DND-41 (cell line): ENCODE data around the gene DEK.

Experiments used
- ATAC-seq: fragments of 200-7000 bp; cut with Tn5 transposase; 3 replicates; pipeline ENCODE4 v1.9.1; 2021; ENCODE audit warnings: low read depth; ENCODE audit not compliant: insufficient read depth
- DNase-seq: peaks from one replicate; pipeline ENCODE4 v3.0.0-alpha.2; 2020
- H2AFZ ChIP-seq: 2 replicates; pipeline ENCODE4 v1.6.0; 2012; ENCODE audit warnings: low read depth, low read length
- H3K27ac ChIP-seq: 2 replicates; pipeline ENCODE4 v1.5.1; 2012; ENCODE audit warnings: low read length, inconsistent platforms
- H3K27me3 ChIP-seq: fragments of 200-600 bp; sonication (generic); 2 replicates; pipeline ENCODE4 v1.6.0; 2012; ENCODE audit warnings: low read length, mild to moderate bottlenecking, inconsistent platforms; ENCODE audit not compliant: insufficient read depth, poor library complexity
- H3K36me3 ChIP-seq: 2 replicates; pipeline ENCODE4 v1.5.1; 2012; ENCODE audit warnings: low read length, inconsistent platforms; ENCODE audit not compliant: insufficient read depth
- H3K4me1 ChIP-seq: 2 replicates; pipeline ENCODE4 v1.5.1; 2012; ENCODE audit warnings: mild to moderate bottlenecking, low read length; ENCODE audit not compliant: insufficient read depth
- H3K4me2 ChIP-seq: 2 replicates; pipeline ENCODE4 v1.6.0; 2012; ENCODE audit warnings: mild to moderate bottlenecking, moderate library complexity, low read length, inconsistent platforms; ENCODE audit not compliant: insufficient read depth
- H3K4me3 ChIP-seq, 2 experiments: fragments of 200-600 bp in 1 of 2; shearing (Covaris generic) in 1 of 2; 2 replicates each; pipeline ENCODE4 v1.5.1; 2012 to 2016; ENCODE audit warnings: inconsistent platforms in 2 of 2, low read length in 2 of 2, mild to moderate bottlenecking in 2 of 2, low read depth in 1 of 2, moderate library complexity in 1 of 2
- H3K79me2 ChIP-seq: 2 replicates; pipeline ENCODE4 v1.6.0; 2012; ENCODE audit warnings: low read length, inconsistent platforms; ENCODE audit not compliant: insufficient read depth
- H3K9ac ChIP-seq: 2 replicates; pipeline ENCODE4 v1.6.0; 2012; ENCODE audit warnings: low read depth, mild to moderate bottlenecking, inconsistent platforms, low read length, moderate library complexity
- H3K9me3 ChIP-seq: 2 replicates; pipeline ENCODE4 v1.5.1; 2012; ENCODE audit warnings: low read length, moderate library complexity, mild to moderate bottlenecking, inconsistent platforms; ENCODE audit not compliant: insufficient read depth, severe bottlenecking
- H4K20me1 ChIP-seq: 2 replicates; pipeline ENCODE4 v1.6.0; 2012; ENCODE audit warnings: low read length; ENCODE audit not compliant: insufficient read depth
- EZH2 ChIP-seq: IDR thresholded peaks from 3 replicates; pipeline ENCODE4 v1.6.1; 2012; ENCODE audit warnings: borderline replicate concordance, low read depth, mild to moderate bottlenecking, moderate library complexity, low read length, inconsistent platforms; ENCODE audit not compliant: severe bottlenecking
- TF ChIP-seq, protein P1 (sequence below): IDR thresholded peaks from 2 replicates; pipeline ENCODE4 v1.5.1; 2012; ENCODE audit warnings: borderline replicate concordance, low read length, moderate library complexity, mild to moderate bottlenecking; ENCODE audit not compliant: poor library complexity, severe bottlenecking; ENCODE audit errors: extremely low read depth

Gene DEK

DNA sequence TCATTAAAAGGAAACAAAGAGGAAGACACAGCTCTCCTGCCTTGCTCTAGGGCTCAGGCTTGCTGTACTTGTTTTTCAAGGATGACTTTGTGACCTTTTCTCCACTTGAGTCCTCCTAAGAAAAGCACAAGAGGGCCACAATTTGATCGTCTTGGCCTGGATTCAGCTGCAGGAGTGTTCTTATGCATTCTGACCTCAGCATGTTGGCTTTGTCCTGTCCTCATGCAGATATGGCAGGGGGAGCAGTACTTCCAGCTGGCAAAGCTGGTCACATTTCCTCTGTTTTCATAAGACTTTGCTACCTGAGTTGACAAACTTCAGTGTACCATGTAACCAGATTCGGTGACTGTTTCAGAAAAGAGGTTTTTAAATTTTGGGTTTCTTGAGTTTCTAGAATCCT, 78.3 kb downstream of the DEK start:
- no peak overlapping the region for H3K4me2 ChIP-seq
- DNase-seq = no peak
- no peaks in the 10 kb centered on the region for H3K79me2 ChIP-seq
- no peak overlapping the region for H3K27ac ChIP-seq
- TF ChIP-seq EZH2 = no peak
- TF ChIP-seq, protein P1, sequence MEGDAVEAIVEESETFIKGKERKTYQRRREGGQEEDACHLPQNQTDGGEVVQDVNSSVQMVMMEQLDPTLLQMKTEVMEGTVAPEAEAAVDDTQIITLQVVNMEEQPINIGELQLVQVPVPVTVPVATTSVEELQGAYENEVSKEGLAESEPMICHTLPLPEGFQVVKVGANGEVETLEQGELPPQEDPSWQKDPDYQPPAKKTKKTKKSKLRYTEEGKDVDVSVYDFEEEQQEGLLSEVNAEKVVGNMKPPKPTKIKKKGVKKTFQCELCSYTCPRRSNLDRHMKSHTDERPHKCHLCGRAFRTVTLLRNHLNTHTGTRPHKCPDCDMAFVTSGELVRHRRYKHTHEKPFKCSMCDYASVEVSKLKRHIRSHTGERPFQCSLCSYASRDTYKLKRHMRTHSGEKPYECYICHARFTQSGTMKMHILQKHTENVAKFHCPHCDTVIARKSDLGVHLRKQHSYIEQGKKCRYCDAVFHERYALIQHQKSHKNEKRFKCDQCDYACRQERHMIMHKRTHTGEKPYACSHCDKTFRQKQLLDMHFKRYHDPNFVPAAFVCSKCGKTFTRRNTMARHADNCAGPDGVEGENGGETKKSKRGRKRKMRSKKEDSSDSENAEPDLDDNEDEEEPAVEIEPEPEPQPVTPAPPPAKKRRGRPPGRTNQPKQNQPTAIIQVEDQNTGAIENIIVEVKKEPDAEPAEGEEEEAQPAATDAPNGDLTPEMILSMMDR = no peak
- H3K4me3 ChIP-seq = no peak overlapping the region
- H3K27me3 ChIP-seq = no peaks in the 10 kb centered on the region
- no peaks in the 10 kb centered on the region for H3K36me3 ChIP-seq
- no peak overlapping the region for H2AFZ ChIP-seq
- H3K9ac ChIP-seq = no peak overlapping the region
- H3K4me1 ChIP-seq = no peaks in the 10 kb centered on the region
- no peaks in the 10 kb centered on the region for H4K20me1 ChIP-seq
- ATAC-seq = no peak
- no peaks in the 10 kb centered on the region for H3K9me3 ChIP-seq

DNA sequence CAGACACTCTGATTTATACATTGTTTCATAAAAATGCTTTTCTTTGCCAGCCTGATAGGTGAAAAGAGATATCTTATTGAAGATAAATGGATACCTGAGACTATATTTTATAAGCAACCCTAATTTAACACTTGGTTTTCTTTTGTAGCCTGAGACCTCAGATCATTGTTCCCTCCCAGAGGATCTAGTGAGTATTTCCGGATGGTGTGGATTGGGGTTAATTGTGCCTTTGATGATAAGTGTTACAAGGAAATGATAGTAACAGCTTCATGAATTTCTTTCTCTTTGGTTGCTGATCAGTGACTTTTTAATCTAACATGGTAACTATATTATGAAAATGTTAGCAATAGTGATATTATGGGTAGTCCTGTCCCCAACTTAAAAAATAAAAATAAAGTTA, 78.7 kb downstream of the DEK start:
- Histone ChIP-seq H3K4me1 (no peaks in the 10 kb centered on the region), H3K27me3 (no peaks in the 10 kb centered on the region), H3K79me2 (no peaks in the 10 kb centered on the region), H3K4me3 (no peak overlapping the region), H3K27ac (no peak overlapping the region), H3K9ac (no peak overlapping the region), H3K9me3 (no peaks in the 10 kb centered on the region), H3K36me3 (no peaks in the 10 kb centered on the region), H3K4me2 (no peak overlapping the region), H2AFZ (no peak overlapping the region), H4K20me1 (no peaks in the 10 kb centered on the region)
- no peak for TF ChIP-seq EZH2
- no peak for ATAC-seq
- DNase-seq = no peak

DNA sequence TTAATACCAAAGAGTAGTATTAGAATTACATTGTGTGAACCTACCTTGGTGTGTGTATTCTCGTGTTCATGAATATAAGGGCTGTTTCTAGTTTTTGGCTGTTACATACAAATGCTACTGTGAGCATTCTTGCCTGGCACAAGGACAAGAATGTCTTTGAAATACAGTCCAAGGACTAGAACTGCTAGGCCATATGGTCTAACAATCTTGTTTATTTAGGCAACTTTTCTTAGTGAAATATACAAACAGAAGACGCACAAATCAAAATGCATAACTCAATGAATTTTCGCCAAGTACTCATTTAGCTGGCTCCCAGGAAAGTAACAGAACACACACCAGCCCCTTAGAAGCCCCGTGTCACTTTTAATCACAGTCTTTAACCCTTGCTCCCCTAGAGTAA, 80.6 kb downstream of the DEK start:
- no peak overlapping the region for H3K27ac ChIP-seq
- H3K4me3 ChIP-seq = no peak overlapping the region
- no peaks in the 10 kb centered on the region for H3K36me3 ChIP-seq
- TF ChIP-seq, protein P1 = no peak
- no peak for TF ChIP-seq EZH2
- no peak for ATAC-seq
- H2AFZ ChIP-seq = no peak overlapping the region
- no peak overlapping the region for H3K9ac ChIP-seq
- H3K79me2 ChIP-seq = no peaks in the 10 kb centered on the region
- no peaks in the 10 kb centered on the region for H3K27me3 ChIP-seq
- no peak overlapping the region for H3K4me2 ChIP-seq
- no peaks in the 10 kb centered on the region for H3K9me3 ChIP-seq
- no peak for DNase-seq
- no peaks in the 10 kb centered on the region for H4K20me1 ChIP-seq
- no peaks in the 10 kb centered on the region for H3K4me1 ChIP-seq

DNA sequence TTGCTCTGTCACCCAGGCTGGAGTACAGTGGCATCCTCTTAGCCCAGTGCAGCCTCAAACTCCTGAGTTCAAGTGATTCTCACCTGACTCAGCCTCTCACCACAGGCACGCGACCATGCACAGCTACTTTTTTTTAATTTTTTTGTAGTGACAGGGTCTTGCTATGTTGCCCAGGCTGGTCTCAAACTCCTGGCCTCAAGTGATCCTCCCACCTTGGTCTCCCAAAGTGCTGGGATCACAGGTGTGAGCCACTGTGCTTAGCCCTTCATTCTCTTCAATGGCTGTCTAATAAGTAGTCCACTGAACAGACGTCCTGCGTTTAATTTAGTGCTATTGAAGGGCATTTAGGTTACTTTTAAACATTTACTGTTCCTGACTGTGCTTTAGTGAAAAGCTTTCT, 81.8 kb downstream of the DEK start:
- Histone ChIP-seq H3K36me3 (no peaks in the 10 kb centered on the region), H3K9ac (no peak overlapping the region), H4K20me1 (no peaks in the 10 kb centered on the region), H2AFZ (no peak overlapping the region), H3K79me2 (no peaks in the 10 kb centered on the region), H3K27ac (no peak overlapping the region), H3K4me2 (no peak overlapping the region), H3K27me3 (no peaks in the 10 kb centered on the region), H3K4me1 (no peaks in the 10 kb centered on the region), H3K9me3 (no peaks in the 10 kb centered on the region), H3K4me3 (no peak overlapping the region)
- ATAC-seq (no peak), DNase-seq (no peak)
- TF ChIP-seq, protein P1 = no peak
- TF ChIP-seq EZH2 = no peak
